B cell (primary cell): ENCODE data around the gene SYTL5. TPM values are rescaled to one million over a fixed set of nuclear protein-coding genes. Genes with fewer than 3 reads are reported as not detected.

Experiments used
- ATAC-seq: fragments of 200-7000 bp; cut with Tn5 transposase; one replicate; pipeline ENCODE4 v1.10.0; 2021; ENCODE audit warnings: low read depth, mild to moderate bottlenecking, moderate number of reproducible peaks, moderate library complexity
- CTCF ChIA-PET: fragments of 350-600 bp; sonication (Branson Sonifier 250); formaldehyde crosslinking; loops from one replicate; lab custom pipeline; 2021; ENCODE audit warnings: antibody characterized with exemption, inconsistent platforms; lab: Charles Lee
- POLR2A ChIA-PET: fragments of 350-600 bp; sonication (Branson Sonifier 250); formaldehyde crosslinking; loops from one replicate; lab custom pipeline; 2021; ENCODE audit warnings: antibody characterized with exemption; lab: Charles Lee
- DNase-seq: peaks from one replicate; pipeline ENCODE4 v3.0.0; 2013
- H2AFZ ChIP-seq: 2 replicates; pipeline ENCODE4 v1.6.1; 2012; ENCODE audit warnings: mild to moderate bottlenecking, low read depth, low read length; ENCODE audit not compliant: insufficient read depth, poor library complexity, severe bottlenecking
- H3K27ac ChIP-seq, 2 donors: 1 replicate in 1 of 2; 2 replicates in 1 of 2; pipeline ENCODE4 v1.5.1; 2012 to 2013; ENCODE audit warnings: low read length in 2 of 2, mild to moderate bottlenecking in 2 of 2, moderate library complexity in 1 of 2
- H3K27me3 ChIP-seq, 4 experiments: fragments of 200-600 bp in 1 of 4; sonication (generic) in 1 of 4; replicated peaks in 1 of 4; 1 replicate in 2 of 4; 2 replicates in 2 of 4; pipeline versions ENCODE4 v1.6.1 to v1.7.0; 2013 to 2016; ENCODE audit warnings: low read length in 3 of 4, mild to moderate bottlenecking in 2 of 4, mixed read lengths in 1 of 4, moderate library complexity in 1 of 4; ENCODE audit not compliant: insufficient read depth in 4 of 4, control insufficient read depth in 3 of 4; ENCODE audit errors: control extremely low read depth in 1 of 4
- H3K36me3 ChIP-seq, 2 experiments: replicated peaks in 1 of 2; 1 replicate in 1 of 2; 2 replicates in 1 of 2; pipeline versions ENCODE4 v1.6.1 to v1.7.1; 2013; ENCODE audit warnings: low read length in 1 of 2; ENCODE audit not compliant: insufficient read depth in 2 of 2, control insufficient read depth in 1 of 2; ENCODE audit errors: control extremely low read depth in 1 of 2, extremely low read depth in 1 of 2
- H3K4me1 ChIP-seq, 2 donors: fragments of 200-600 bp in 1 of 2; sonication (generic) in 1 of 2; 1 replicate in 1 of 2; 2 replicates in 1 of 2; pipeline versions ENCODE4 v1.5.1 to v1.6.1; 2013 to 2017; ENCODE audit warnings: low read length in 2 of 2; ENCODE audit not compliant: control insufficient read depth in 2 of 2, insufficient read depth in 2 of 2
- H3K4me2 ChIP-seq: replicated peaks from 2 replicates; pipeline ENCODE3; 2012; ENCODE audit warnings: mild to moderate bottlenecking, low read depth, low read length; ENCODE audit not compliant: poor library complexity, severe bottlenecking
- H3K4me3 ChIP-seq, 5 experiments: fragments of 200-600 bp in 1 of 5; sonication (generic) in 1 of 5; 1 replicate in 3 of 5; 2 replicates in 2 of 5; pipeline versions ENCODE4 v1.5.1 to v1.7.0; 2011 to 2016; ENCODE audit warnings: low read length in 4 of 5, mild to moderate bottlenecking in 4 of 5, low read depth in 2 of 5, control low read depth in 1 of 5, moderate library complexity in 1 of 5; ENCODE audit not compliant: insufficient read depth in 1 of 5; ENCODE audit errors: control extremely low read depth in 1 of 5, extremely low read depth in 1 of 5
- H3K79me2 ChIP-seq: fragments of 200-600 bp; sonication (generic); one replicate; pipeline ENCODE4 v1.6.0; 2016; ENCODE audit warnings: low read length; ENCODE audit not compliant: control insufficient read depth, insufficient read depth
- H3K9ac ChIP-seq: fragments of 200-600 bp; sonication (generic); 2 replicates; pipeline ENCODE4 v1.6.1; 2017; ENCODE audit warnings: mild to moderate bottlenecking, low read length, moderate library complexity
- H3K9me3 ChIP-seq, 3 donors: one replicate each; pipeline versions ENCODE4 v1.6.1 to v1.7.1; 2013; ENCODE audit warnings: low read length in 2 of 3; ENCODE audit not compliant: control insufficient read depth in 2 of 3, insufficient read depth in 1 of 3; ENCODE audit errors: control extremely low read depth in 1 of 3
- H4K20me1 ChIP-seq: 2 replicates; pipeline ENCODE4 v1.6.0; 2012; ENCODE audit warnings: mild to moderate bottlenecking, low read length; ENCODE audit not compliant: insufficient read depth, control insufficient read depth, poor library complexity, severe bottlenecking
- H3K27ac Mint-ChIP-seq: one replicate; pipeline ENCODE4 v1.8.0; 2021; ENCODE audit warnings: mixed read lengths
- H3K27me3 Mint-ChIP-seq: one replicate; pipeline ENCODE4 v1.8.0; 2021; ENCODE audit warnings: mixed read lengths
- H3K4me1 Mint-ChIP-seq: one replicate; pipeline ENCODE4 v1.8.0; 2021; ENCODE audit warnings: mixed read lengths
- H3K4me3 Mint-ChIP-seq: one replicate; pipeline ENCODE4 v1.8.0; 2021; ENCODE audit warnings: mixed read lengths
- H3K9me3 Mint-ChIP-seq: one replicate; pipeline ENCODE4 v1.8.0; 2022; ENCODE audit warnings: mixed read lengths; ENCODE audit not compliant: insufficient read depth
- EZH2 ChIP-seq: IDR thresholded peaks from 2 replicates; pipeline ENCODE4 v1.6.1; 2012; ENCODE audit warnings: borderline replicate concordance, low read depth, mild to moderate bottlenecking, moderate library complexity, low read length; ENCODE audit not compliant: insufficient read depth, poor library complexity, severe bottlenecking
- WGBS: methylation state at CpG from one replicate; pipeline ENCODE4 v1.1.5; 2013; ENCODE audit warnings: missing lambda C conversion rate; ENCODE audit not compliant: insufficient coverage; 5-methylcytosine and 5-hydroxymethylcytosine counted together
- intact Hi-C: fragments of 100-400 bp; cut with micrococcal nuclease; formaldehyde crosslinking; loops from one replicate; pipeline ENCODE4 v1.10.0; 2022
- polyA plus RNA-seq: library from polyadenylated mRNA; depleted of rRNA; stranded (reverse); fragments of >200 nt; gene quantifications from 2 replicates; pipeline ENCODE4 v1.2.3, GENCODE V29; 2012
- total RNA-seq, 2 donors: library from RNA; stranded (reverse); fragments of 120-200 nt in 1 of 2; gene quantifications; 1 replicate in 1 of 2; 2 replicates in 1 of 2; pipeline versions ENCODE4 v1.2.3 to v1.2.4, GENCODE V29; 2013 to 2022
- TF ChIP-seq, protein P1 (sequence below): fragments of 200-600 bp; IDR thresholded peaks from one replicate; pipeline ENCODE4 v1.8.0; 2022; ENCODE audit warnings: antibody characterized with exemption, mild to moderate bottlenecking

Gene SYTL5
- total and polyA plus RNA-seq, 2 donors (not counting 1 experiment from before 2014, with no cell fraction given): 0.01 TPM; not detected in 1

DNA sequence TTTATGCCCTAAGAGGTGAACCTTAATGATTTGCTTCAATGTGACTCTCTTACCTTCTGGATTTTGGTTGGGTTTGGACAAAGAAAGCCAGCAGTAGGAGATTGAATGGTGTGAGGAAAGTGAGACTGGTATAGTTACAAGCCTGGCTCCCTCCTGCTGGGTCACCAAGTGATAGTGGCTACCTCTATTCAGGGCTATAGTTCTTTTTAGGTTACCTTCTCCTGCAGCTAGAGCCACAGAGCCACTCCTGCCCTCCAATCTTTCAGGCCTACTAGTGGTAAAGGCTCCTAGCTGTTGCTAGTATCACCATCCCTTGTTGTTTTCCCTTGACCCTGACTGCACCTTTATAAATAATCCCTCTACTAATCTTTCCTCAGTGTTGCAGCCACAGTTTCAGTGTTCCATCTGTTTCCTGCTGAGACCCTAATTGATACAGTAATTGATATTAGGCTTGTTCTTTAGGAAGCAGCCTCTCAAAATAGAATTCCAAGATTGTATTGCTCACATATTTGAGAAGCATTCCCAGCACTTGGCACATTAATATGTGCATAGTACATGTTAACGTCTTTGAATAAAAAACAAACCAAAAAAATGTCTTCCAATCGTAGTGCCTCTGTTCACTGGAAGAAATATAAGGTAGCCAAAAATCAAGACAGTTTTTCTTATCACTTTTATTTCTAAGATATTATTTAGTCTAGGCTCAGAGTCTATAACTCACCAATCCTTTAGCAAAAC is 132.0 kb downstream of the SYTL5 start:
- H3K9me3 Mint-ChIP-seq: no peaks in the 10 kb centered on the region
- ChIA-PET POLR2A (no interaction called here), CTCF (no interaction called here)
- H3K9me3 ChIP-seq: no peaks in the 10 kb centered on the region
- DNase-seq: no peak
- H3K9ac ChIP-seq: no peak overlapping the region
- peaks cover 6% of the 10 kb centered on the region for H3K27me3 Mint-ChIP-seq
- no peak overlapping the region for H3K4me3 ChIP-seq
- H3K4me2 ChIP-seq: no peak overlapping the region
- TF ChIP-seq, protein P1, sequence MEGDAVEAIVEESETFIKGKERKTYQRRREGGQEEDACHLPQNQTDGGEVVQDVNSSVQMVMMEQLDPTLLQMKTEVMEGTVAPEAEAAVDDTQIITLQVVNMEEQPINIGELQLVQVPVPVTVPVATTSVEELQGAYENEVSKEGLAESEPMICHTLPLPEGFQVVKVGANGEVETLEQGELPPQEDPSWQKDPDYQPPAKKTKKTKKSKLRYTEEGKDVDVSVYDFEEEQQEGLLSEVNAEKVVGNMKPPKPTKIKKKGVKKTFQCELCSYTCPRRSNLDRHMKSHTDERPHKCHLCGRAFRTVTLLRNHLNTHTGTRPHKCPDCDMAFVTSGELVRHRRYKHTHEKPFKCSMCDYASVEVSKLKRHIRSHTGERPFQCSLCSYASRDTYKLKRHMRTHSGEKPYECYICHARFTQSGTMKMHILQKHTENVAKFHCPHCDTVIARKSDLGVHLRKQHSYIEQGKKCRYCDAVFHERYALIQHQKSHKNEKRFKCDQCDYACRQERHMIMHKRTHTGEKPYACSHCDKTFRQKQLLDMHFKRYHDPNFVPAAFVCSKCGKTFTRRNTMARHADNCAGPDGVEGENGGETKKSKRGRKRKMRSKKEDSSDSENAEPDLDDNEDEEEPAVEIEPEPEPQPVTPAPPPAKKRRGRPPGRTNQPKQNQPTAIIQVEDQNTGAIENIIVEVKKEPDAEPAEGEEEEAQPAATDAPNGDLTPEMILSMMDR: no peak
- TF ChIP-seq EZH2: no peak
- no peaks in the 10 kb centered on the region for H3K36me3 ChIP-seq
- H4K20me1 ChIP-seq: no peaks in the 10 kb centered on the region
- no peak overlapping the region for H3K27ac ChIP-seq
- H3K27ac Mint-ChIP-seq: no peak overlapping the region
- intact Hi-C loops: no loop called here
- H2AFZ ChIP-seq: no peak overlapping the region
- no peaks in the 10 kb centered on the region for H3K27me3 ChIP-seq
- no peaks in the 10 kb centered on the region for H3K79me2 ChIP-seq
- H3K4me1 ChIP-seq: no peaks in the 10 kb centered on the region
- H3K4me3 Mint-ChIP-seq: no peak overlapping the region
- ATAC-seq: no peak
- H3K4me1 Mint-ChIP-seq: no peaks in the 10 kb centered on the region
- WGBS: no CpG with 5 or more reads among the region's 2 CpGs

DNA sequence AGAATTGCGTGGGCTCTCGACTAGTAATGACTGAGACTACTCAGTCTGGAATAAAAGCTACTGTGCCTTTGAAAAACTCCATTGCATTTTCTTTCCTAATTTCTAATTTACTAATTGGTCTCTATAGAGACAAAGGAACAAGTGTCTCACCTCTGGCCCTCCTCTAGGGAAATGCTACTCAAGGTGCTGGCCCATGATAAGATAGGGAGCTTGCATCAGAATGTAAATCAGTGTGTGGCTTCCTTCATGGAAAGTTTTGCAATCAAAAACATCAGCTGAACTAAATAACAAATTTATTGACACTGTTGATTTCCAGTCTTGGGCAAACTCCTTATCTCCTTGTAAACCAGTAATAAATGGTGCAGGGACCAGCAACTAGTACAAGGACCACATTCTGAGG is 132.5 kb downstream of the SYTL5 start:
- H3K4me1 ChIP-seq: no peaks in the 10 kb centered on the region
- H3K4me1 Mint-ChIP-seq: no peaks in the 10 kb centered on the region
- H2AFZ ChIP-seq: no peak overlapping the region
- H3K79me2 ChIP-seq: no peaks in the 10 kb centered on the region
- no peaks in the 10 kb centered on the region for H3K36me3 ChIP-seq
- H3K4me3 Mint-ChIP-seq: no peak overlapping the region
- no peak overlapping the region for H3K9ac ChIP-seq
- DNase-seq (no peak), ATAC-seq (no peak)
- TF ChIP-seq, protein P1: no peak
- no peak for TF ChIP-seq EZH2
- no peaks in the 10 kb centered on the region for H3K9me3 ChIP-seq
- no peak overlapping the region for H3K4me2 ChIP-seq
- H3K27me3 ChIP-seq: no peaks in the 10 kb centered on the region
- CTCF ChIA-PET: no interaction called here
- H3K27ac ChIP-seq: no peak overlapping the region
- no peaks in the 10 kb centered on the region for H4K20me1 ChIP-seq
- intact Hi-C loops: no loop called here
- POLR2A ChIA-PET: no interaction called here
- H3K27ac Mint-ChIP-seq: no peak overlapping the region
- H3K4me3 ChIP-seq: no peak overlapping the region
- no peaks in the 10 kb centered on the region for H3K9me3 Mint-ChIP-seq
- peaks cover 6% of the 10 kb centered on the region for H3K27me3 Mint-ChIP-seq
- WGBS: no CpG with 5 or more reads among the region's 2 CpGs
